Testis (tissue), 3 donors: Measurements from ENCODE around the gene ATP5F1E. TPM values are rescaled to one million over a fixed set of nuclear protein-coding genes. Genes with fewer than 3 reads are reported as not detected.

ENCODE experiments used
- DNase-seq: peaks from one replicate; pipeline ENCODE4 v3.0.0-alpha.2; 2019
- H3K27ac ChIP-seq, 2 donors: fragments of 200-600 bp; sonication (generic); one replicate each; pipeline ENCODE4 v1.5.1; 2019
- H3K27me3 ChIP-seq: fragments of 200-600 bp; sonication (generic); one replicate; pipeline ENCODE4 v1.5.1; 2019
- H3K36me3 ChIP-seq: fragments of 200-600 bp; sonication (generic); one replicate; pipeline ENCODE4 v1.5.1; 2017; ENCODE audit warnings: low read depth; ENCODE audit errors: missing control alignments
- H3K4me1 ChIP-seq: fragments of 200-600 bp; sonication (generic); one replicate; pipeline ENCODE4 v1.5.1; 2019
- H3K4me3 ChIP-seq, 2 donors: fragments of 200-600 bp; sonication (generic); one replicate each; pipeline ENCODE4 v1.5.1; 2017 to 2019
- H3K9me3 ChIP-seq: fragments of 200-600 bp; sonication (generic); one replicate; pipeline ENCODE4 v1.5.1; 2017
- CTCF ChIP-seq, 3 experiments: fragments of 450-650 bp in 2 of 3; fragments of 200-600 bp in 1 of 3; sonication (generic) in 1 of 3; IDR thresholded peaks; one replicate each; pipeline ENCODE4 v1.5.1; 2016 to 2019; ENCODE audit warnings: antibody characterized with exemption in 3 of 3, mild to moderate bottlenecking in 2 of 3, moderate library complexity in 1 of 3
- POLR2A ChIP-seq: fragments of 450-650 bp; IDR thresholded peaks from one replicate; pipeline ENCODE4 v1.6.1; 2017; ENCODE audit warnings: antibody characterized with exemption, mild to moderate bottlenecking, moderate library complexity
- WGBS, 2 donors: methylation state at CpG; one replicate each; pipeline ENCODE4 v1.1.5; 2018; 5-methylcytosine and 5-hydroxymethylcytosine counted together
- intact Hi-C: fragments of 100-400 bp; cut with DNase I; formaldehyde crosslinking; loops from one replicate; pipeline ENCODE4 v1.15.1; 2023; ENCODE audit warnings: low total_unique reads
- polyA plus RNA-seq: library from polyadenylated mRNA; stranded (reverse); fragments of 350-450 nt; fragmentation: Illumina TruSeq; extraction: RNeasy Lipid Tissue Mini Kit (QIAGEN cat#74804); gene quantifications from one replicate; pipeline ENCODE4 v1.2.3, GENCODE V29; 2014; ENCODE audit warnings: low read depth, low replicate concordance; ENCODE audit not compliant: insufficient read depth
- total RNA-seq, 2 donors: library from RNA; depleted of rRNA; stranded (reverse); fragments of >200 nt; gene quantifications; one replicate each; pipeline ENCODE4 v1.2.3, GENCODE V29; 2016

ATP5F1E gene
- total and polyA plus RNA-seq, 3 donors from 2014 or later: 24.6 to 76.0 (median 25.5) TPM

DNA sequence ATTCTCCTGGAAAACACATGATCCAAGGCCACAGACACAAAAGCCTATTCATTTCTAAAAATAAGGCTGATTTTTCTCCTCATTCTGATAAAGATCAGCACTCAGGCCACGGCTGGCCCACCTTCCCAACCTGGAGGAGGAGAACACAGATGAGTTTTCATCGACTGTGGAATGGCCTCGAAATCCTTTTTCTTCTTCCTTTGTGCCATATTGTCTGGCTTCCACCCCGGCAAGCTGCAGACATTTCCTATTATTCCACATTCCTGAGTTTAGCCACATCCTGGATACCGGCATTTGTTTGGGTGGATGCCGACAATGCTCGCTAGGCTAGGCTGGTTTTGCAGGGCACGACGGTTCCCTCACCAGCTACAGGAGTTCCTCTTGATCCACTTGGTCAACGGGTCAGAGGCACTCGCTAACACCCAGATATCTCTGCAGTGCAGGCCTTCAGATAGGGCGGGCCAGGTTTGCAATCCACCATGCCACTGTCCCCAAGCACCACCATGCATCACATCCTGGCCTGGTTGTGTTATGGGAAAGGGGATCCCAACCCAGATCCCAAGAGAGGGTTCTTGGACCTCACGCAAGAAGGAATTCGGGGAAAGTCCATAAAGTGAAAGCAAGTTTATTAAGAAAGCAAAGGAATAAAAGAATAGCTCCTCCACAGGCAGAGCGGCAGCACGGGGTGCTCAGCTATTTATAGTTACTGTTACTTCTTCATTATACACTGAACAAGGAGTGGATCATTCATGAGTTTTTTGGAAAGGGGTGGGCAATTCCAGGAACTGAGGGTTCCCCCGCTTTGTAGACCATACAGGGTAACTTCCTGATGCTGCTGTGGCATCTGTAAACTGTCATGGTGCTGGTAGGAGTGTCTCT, 20.9 kb downstream of the ATP5F1E start:
- Histone ChIP-seq H3K4me3 (no peak overlapping the region), H3K36me3 (no peaks in the 10 kb centered on the region), H3K27me3 (no peaks in the 10 kb centered on the region), H3K4me1 (peaks cover 6% of the 10 kb centered on the region), H3K9me3 (no peaks in the 10 kb centered on the region), H3K27ac (no peak overlapping the region)
- intact Hi-C loops: no loop called here
- WGBS, 2 donors: 71 to 74% methylated on average over 17 of the region's 17 CpGs
- TF ChIP-seq CTCF (IDR thresholded peaks at IDR 0.05) (no peak), POLR2A (no peak)
- no peak for DNase-seq

GRCh38 chr20:59010321-59010994, 21.7 kb downstream of the ATP5F1E start:
- Histone ChIP-seq H3K4me3 (no peak overlapping the region), H3K36me3 (no peaks in the 10 kb centered on the region), H3K4me1 (peaks cover 9% of the 10 kb centered on the region), H3K9me3 (no peaks in the 10 kb centered on the region), H3K27ac (no peak overlapping the region), H3K27me3 (no peaks in the 10 kb centered on the region)
- intact Hi-C loops: no loop called here
- 76 to 85% methylated on average over 5 to 8 of the region's 8 CpGs for WGBS, 2 donors
- TF ChIP-seq CTCF (IDR thresholded peaks at IDR 0.05) (no peak), POLR2A (no peak)
- no peak for DNase-seq

DNA sequence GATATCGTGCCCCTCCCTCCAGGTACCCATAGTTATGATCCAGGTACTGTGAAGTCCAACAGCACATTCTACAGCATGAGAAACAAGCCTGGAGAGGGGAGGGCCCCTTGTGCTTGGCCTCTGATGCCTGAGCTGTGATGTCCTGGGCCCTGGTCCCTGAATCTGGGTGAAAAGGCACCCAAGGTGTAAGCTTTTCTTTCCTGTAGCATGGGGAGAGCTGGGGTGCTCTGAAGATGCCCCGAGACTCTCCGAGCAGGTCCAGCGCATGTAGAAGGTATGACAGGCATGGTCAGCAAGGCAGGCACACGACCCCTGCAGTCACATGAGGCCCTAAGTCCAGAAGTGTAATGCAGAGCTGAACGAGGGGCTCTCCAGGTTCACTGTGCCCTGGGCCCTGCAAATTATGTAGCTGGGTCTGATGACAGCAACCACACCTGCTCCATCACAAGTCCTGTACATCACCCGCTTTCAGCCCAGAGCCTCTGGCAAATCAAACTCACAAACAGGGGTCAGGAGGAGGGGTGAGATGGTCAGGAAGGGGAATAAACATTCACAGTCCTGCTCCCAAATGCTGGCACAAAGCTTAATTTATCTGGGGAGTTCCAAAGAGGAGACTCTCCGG, 23.3 kb downstream of the ATP5F1E start:
- Histone ChIP-seq H3K9me3 (no peaks in the 10 kb centered on the region), H3K36me3 (no peaks in the 10 kb centered on the region), H3K27ac (no peak overlapping the region), H3K4me1 (peaks cover 9% of the 10 kb centered on the region), H3K27me3 (no peaks in the 10 kb centered on the region), H3K4me3 (no peak overlapping the region)
- no peak for DNase-seq
- WGBS, 2 donors: 90 to 94% methylated on average over 4 to 8 of the region's 8 CpGs
- intact Hi-C loops: no loop called here
- TF ChIP-seq POLR2A (no peak), CTCF (IDR thresholded peaks at IDR 0.05) (no peak)

DNA sequence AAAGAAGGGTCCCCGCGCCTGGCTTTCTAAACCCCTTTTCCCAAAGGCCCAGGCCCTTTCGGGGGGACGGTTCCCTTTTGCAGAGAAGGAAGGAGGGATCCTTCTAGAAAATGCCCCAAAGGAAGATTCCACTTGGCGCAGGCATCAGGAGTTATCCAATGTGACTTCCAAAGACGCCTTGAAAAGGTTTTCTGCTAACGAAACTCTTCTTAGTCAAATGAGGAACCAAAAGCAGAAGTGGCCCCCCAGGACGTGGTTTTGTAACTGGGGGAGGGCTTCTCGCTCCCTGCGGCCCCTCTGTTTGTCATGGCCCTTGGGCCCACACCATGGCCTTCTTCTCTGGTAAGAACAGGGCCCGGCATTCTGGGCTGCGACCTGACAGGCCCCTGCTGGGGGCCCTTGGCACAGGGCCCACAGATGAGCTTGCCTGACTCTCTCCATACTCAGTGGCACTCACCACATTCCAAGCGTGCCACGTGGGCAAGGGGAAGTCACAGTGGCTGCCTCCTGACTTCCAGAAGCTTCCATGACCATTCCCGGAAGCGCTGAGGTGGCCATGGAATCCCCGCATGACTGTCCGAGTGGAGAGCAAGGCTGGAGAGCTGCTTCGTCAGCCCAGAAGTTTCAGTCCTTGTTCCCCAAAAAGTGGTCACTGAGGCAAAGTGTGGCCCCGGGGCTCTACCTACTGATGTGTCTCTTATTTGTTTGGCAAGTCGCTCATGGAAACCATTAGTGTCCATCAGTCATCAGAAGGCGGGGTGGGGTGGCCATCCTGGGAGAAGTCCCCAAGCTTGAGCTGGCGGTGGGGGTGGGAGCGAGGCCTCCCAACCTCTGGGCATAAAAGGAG, 24.2 kb downstream of the ATP5F1E start:
- TF ChIP-seq CTCF (IDR thresholded peaks at IDR 0.05): no peak
- no peak for TF ChIP-seq POLR2A
- no peak for DNase-seq
- H3K9me3 ChIP-seq: no peaks in the 10 kb centered on the region
- H3K27ac ChIP-seq: peak overlapping the region; percentile 45 to 68
- H3K36me3 ChIP-seq: no peaks in the 10 kb centered on the region
- no peaks in the 10 kb centered on the region for H3K27me3 ChIP-seq
- H3K4me3 ChIP-seq: peak overlapping the region; percentile 57 to 70
- intact Hi-C loops: no loop called here
- WGBS, 2 donors: 68 to 80% methylated on average over 19 to 23 of the region's 24 CpGs
- peaks cover 9% of the 10 kb centered on the region for H3K4me1 ChIP-seq
